ENCODE results near the gene PRRT3.
A peak's percentile ranks its signal among the peaks of the same experiment; 100 is the strongest.
"Not testable (repeated sequence)": the region's sequence is repeated elsewhere in the genome, so short reads cannot be mapped to it uniquely, and the experiment has no call there.

PRRT3 gene

DNA sequence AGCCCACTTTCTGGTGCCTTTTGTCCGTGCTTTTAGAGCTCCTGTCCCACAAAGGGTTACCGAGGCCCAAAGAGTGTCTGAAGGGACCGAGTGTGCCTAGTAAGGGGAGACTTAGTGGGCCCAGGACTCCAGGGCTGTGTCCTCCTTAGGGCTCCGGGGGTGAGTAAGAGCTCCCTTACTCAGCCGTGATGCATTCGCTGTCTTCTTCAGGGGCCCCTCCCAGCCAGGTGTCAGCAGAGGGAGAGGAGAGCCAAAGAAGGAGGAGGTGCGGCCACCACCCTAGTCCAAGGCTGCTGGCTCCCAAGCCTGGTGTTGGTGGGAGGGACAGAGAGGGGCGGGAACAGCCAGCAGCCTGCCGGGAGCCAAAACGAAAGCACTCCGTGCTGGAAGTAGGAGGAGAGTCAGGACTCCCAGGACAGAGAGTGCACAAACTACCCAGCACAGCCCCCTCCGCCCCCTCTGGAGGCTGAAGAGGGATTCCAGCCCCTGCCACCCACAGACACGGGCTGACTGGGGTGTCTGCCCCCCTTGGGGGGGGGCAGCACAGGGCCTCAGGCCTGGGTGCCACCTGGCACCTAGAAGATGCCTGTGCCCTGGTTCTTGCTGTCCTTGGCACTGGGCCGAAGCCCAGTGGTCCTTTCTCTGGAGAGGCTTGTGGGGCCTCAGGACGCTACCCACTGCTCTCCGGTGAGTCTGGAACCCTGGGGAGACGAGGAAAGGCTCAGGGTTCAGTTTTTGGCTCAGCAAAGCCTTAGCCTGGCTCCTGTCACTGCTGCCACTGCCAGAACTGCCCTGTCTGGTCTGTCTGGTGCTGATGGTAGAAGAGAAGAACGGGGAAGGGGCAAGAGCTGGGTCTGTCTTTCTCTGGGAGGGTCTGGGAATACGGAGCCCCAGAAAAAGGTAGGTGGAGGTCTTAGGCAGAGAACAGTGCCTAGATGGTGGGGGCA, 35.2 kb downstream of the PRRT3 start, which contains the start of gene IL17RC:
TSS of gene IL17RC (plus strand) at position 365 of the 947 bp plus-strand sequence. CDS start at position 583, 218 bp downstream.
- peak; percentile 37 for DNase-seq

- no peak for DNase-seq
Observed at GRCh38 chr3:9916346-9916733, 35.9 kb downstream of the PRRT3 start.

- no peak for DNase-seq
Observed at GRCh38 chr3:9915254-9916141, 36.7 kb downstream of the PRRT3 start.

DNA sequence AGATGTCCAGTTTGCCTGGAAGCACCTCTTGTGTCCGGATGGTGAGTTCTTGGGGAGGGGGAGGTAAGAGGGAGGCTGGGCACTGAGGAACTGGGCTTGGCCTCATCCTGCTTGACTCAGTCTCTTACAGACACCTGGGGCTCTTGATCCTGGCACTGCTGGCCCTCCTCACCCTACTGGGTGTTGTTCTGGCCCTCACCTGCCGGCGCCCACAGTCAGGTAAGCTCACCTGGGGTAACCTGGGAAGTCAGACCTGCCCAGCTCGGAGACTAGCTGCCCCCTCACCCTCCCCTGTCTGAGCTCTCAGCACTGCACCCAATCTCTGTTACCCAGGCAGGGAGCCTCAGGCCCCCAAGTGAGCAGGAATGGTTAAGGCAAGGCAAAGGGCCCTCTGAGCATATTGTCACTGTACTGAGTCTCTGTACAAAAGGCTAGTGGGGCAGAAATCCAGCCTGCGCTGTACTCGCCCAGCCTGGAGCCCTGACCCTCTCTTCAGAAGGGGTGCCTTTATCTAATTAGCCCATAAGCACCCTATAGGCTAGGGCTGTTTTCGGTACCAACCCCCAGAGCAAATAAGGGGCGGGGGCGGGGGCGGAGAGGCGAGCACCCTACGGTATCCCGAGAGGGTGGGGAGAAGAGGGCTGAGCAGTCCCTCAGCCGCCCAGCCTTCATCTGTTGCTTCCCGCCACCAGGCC, 37.5 kb downstream of the PRRT3 start:
- no peak for DNase-seq

DNA sequence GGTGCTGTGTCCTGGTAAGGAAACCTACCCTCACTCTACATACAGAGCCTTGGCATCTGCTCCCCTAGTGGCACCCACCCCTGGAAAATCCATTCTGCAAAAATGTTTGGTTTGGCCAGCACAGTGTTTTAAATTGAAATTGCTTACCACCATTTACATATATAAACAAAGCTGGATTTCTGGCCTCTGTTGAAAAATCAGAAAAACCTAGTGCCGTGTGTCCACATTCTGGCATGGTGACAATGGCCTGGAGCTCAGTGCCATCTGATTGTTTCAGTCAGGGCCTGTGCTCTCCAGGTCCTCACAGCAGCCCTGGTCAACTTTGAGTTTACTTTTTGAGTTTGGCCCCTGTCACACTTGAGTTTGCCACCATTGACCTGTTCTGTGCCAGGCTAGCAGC, 38.2 kb downstream of the PRRT3 start:
- no peak for DNase-seq

GRCh38 chr3:9913601-9914000, 38.6 kb downstream of the PRRT3 start:
- no peak for DNase-seq

- DNase-seq, result no peak
Observed at GRCh38 chr3:9912294-9912935, 39.8 kb downstream of the PRRT3 start.

GRCh38 chr3:9911863-9912262, 40.3 kb downstream of the PRRT3 start:
- no peak for DNase-seq

GRCh38 chr3:9909221-9910013, 42.8 kb downstream of the PRRT3 start:
- no peak for DNase-seq

- DNase-seq, result no peak
Observed at GRCh38 chr3:9908286-9908685, 43.9 kb downstream of the PRRT3 start.

GRCh38 chr3:9906480-9906879, 45.7 kb downstream of the PRRT3 start:
- DNase-seq, result no peak

GRCh38 chr3:9903904-9904303, 48.3 kb downstream of the PRRT3 start:
- no peak for DNase-seq

DNA sequence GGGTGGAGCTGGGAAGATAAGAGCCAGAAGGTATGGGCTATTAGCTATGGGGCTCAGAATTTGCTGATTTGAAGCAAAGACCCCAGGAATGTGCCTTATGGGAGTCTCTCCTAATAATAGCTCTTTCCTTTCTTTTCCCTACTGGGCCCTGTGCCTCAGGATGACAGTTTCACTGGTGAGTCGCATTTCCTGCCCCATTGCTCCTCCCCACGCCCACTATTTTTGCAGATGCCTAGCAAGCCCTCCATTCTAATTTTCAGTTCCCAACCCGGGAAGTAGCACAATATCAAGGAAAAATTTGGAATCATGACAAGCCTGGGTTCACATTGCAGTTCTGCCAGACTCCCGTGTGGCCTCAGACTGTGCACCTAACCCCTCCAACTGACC, 49.0 kb downstream of the PRRT3 start:
- no peak for DNase-seq

DNA sequence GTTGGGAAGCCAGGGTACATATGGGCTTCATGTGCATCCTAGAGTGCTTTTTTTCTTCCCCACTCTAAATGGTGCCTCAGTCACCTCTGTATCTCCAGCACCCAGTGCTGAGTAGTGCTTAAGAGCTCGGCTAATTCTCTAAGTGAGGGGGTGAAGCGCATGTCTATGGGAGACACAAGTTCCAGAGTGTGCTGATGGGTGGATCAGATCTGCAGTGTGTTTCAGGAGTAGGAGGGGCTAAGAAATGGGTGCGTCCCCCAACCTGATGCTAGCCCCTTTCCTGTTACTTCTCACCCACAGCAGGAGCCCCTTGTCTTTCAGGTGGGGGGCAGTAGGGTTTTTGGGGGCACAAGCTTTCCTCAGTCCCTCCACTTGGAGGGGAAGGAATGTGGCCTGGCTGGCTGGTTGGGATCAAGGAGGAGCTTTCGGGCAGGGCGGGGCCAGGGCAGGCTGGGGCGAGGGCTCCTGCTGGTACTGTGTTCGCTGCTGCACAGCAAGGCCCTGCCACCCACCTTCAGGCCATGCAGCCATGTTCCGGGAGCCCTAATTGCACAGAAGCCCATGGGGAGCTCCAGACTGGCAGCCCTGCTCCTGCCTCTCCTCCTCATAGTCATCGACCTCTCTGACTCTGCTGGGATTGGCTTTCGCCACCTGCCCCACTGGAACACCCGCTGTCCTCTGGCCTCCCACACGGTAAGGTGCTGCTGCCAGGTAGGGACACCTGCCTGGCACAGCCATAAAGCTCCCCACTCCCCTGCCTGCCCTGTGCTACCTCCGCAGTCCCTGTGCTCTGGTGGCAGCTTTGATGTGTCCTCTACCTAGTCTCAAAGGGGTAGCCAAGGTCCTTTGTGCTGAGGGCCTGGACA, 49.6 kb downstream of the PRRT3 start, which contains the start of gene IL17RE:
TSS of gene IL17RE (plus strand) at position 477 of the 866 bp plus-strand sequence. CDS start at position 562, 85 bp downstream.
- DNase-seq, result no peak

GRCh38 chr3:9901967-9902366, 50.2 kb downstream of the PRRT3 start:
- DNase-seq, result no peak

DNA sequence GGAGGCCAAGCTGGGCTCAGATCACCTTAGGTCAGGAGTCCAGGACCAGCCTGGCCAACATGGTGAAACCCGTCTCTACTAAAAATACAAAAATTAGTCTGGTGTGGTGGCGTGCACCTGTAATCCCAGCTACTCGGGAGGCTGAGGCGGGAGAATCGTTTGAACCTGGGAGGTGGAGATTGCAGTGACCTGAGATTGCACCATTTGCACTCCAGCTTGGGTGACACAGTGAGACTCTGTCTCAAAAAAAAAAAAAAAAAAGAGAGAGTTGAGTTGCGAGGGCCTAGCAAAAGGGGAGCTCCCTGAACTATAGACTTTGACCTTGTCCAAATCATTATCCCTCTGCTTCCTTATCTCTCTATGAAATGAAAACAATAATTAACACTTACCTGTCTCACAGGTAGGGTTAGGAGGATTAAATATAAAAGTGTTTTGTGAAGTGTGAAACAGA, 51.2 kb downstream of the PRRT3 start:
- DNase-seq, result not testable (repeated sequence)

GRCh38 chr3:9899289-9899791, 52.9 kb downstream of the PRRT3 start:
- no peak for DNase-seq

GRCh38 chr3:9898467-9899241, 53.6 kb downstream of the PRRT3 start:
- DNase-seq, result no peak

Measured in NCI-H187 treated with DMSO at 0.1 percent for 48 hours (cell line).